Measurements from ENCODE around the gene PRXL2C. TPM values are rescaled to one million over a fixed set of nuclear protein-coding genes. Genes with fewer than 3 reads are reported as not detected.

Gene PRXL2C
- total RNA-seq, 1 donor: 21.6 TPM

GRCh38 chr9:96621618-96622017 lies 33.5 kb downstream of the PRXL2C start:
- no peak for DNase-seq (ENCODE audit: low read depth)
- TF ChIP-seq, protein P1, sequence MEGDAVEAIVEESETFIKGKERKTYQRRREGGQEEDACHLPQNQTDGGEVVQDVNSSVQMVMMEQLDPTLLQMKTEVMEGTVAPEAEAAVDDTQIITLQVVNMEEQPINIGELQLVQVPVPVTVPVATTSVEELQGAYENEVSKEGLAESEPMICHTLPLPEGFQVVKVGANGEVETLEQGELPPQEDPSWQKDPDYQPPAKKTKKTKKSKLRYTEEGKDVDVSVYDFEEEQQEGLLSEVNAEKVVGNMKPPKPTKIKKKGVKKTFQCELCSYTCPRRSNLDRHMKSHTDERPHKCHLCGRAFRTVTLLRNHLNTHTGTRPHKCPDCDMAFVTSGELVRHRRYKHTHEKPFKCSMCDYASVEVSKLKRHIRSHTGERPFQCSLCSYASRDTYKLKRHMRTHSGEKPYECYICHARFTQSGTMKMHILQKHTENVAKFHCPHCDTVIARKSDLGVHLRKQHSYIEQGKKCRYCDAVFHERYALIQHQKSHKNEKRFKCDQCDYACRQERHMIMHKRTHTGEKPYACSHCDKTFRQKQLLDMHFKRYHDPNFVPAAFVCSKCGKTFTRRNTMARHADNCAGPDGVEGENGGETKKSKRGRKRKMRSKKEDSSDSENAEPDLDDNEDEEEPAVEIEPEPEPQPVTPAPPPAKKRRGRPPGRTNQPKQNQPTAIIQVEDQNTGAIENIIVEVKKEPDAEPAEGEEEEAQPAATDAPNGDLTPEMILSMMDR (IDR thresholded peaks at IDR 0.05; ENCODE audit: insufficient read depth, low read depth, low read length): no peak

GRCh38 chr9:96620832-96621269 lies 34.3 kb downstream of the PRXL2C start:
- H3K4me3 ChIP-seq (ENCODE audit: low read depth, low read length): no peak overlapping the region
- DNase-seq (ENCODE audit: low read depth): no peak
- TF ChIP-seq, protein P1 (IDR thresholded peaks at IDR 0.05; ENCODE audit: insufficient read depth, low read depth, low read length): no peak

More at GRCh38 chr9:96621618-96622017, 33.5 kb downstream of the PRXL2C start:
- no peak overlapping the region for H3K4me3 ChIP-seq (ENCODE audit: low read depth, low read length)

GRCh38 chr9:96620181-96620514 lies 35.0 kb downstream of the PRXL2C start:
- TF ChIP-seq, protein P1 (IDR thresholded peaks at IDR 0.05; ENCODE audit: insufficient read depth, low read depth, low read length): no peak
- DNase-seq (ENCODE audit: low read depth): no peak
- H3K4me3 ChIP-seq (ENCODE audit: low read depth, low read length): peak overlapping the region; percentile 60

- DNase-seq (ENCODE audit: low read depth): peak; percentile 88
- H3K4me3 ChIP-seq (ENCODE audit: low read depth, low read length): peak within 1 kb of the TSS; percentile 68
- TF ChIP-seq, protein P1 (IDR thresholded peaks at IDR 0.05; ENCODE audit: insufficient read depth, low read depth, low read length): no peak
These were observed 35.5 kb downstream of the PRXL2C start, which contains the start of gene CDC14B for GRCh38 chr9:96619491-96620180. CDC14B (minus strand) TSS chr9:96619843; CDS start chr9:96619378, 465 bp downstream.

DNA sequence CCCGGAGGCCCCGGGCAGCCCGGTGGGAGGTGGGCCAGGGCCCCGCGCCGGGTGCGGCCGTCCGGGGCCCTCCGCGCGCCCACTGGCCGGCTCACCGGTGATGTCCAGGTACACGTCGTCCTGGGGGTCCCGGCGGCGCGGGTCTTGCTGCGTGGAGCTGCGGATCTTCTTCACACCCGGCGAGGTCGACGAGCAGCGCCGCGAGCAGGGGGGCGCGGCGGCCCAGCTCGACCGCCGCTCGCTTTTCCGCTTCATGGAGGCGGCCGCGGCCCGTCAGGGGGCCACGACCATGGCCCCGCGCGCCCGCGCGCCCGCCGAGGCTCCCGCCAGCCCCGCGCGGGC lies 36.0 kb downstream of the PRXL2C start:
- H3K4me3 ChIP-seq (ENCODE audit: low read depth, low read length): peak overlapping the region; percentile 68
- DNase-seq (ENCODE audit: low read depth): no peak
- TF ChIP-seq, protein P1 (IDR thresholded peaks at IDR 0.05; ENCODE audit: insufficient read depth, low read depth, low read length): no peak

DNA sequence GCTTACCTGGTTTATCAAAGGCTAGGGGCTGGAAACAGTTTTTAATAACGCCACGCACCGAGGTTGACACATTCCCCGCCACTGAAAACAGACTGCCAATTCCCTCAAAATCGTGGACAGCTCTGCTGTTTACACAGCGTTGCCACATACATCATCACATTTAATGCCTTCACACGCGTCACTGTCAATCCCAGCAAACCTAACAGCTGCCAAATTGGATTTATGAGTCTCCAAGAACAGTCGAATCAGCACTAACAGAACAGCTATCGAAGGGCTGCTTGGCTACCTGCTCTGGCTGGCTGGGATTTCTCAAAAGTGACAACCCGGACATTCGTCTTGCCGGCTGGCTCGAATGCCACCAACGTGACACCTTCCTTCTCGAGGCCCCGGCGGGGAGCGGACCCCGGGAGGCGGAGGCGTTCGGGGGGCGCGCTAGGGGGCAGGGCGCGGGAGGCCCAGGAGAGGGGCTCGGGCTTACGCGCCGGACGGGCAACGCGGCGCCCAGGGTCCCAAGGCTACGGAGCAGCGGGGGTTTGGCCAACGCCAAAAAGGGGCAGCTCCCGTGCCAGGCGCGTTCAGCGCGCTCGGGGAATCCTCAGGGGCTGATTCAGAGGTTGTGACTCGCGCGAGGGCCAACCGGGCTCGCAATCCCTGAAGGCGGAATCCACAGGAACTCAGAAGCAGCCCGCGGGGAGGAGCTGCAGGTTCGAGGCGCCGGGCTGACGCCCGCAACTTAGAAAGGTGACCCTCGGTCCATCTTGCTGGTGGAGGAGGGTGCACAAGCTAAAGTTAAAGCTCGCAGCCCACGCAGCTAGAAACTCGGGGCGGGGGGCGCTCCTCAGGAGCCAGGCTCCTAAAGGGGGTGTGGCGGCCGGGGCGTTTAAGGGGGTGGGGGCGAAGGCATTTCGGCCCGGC lies 36.7 kb downstream of the PRXL2C start:
- DNase-seq (ENCODE audit: low read depth): peak; percentile 37
- H3K4me3 ChIP-seq (ENCODE audit: low read depth, low read length): peak overlapping the region; percentile 68
- TF ChIP-seq, protein P1 (IDR thresholded peaks at IDR 0.05; ENCODE audit: insufficient read depth, low read depth, low read length): no peak
